GM12878 (cell line): ENCODE measurements around the gene ARHGDIA. TPM values are rescaled to one million over a fixed set of nuclear protein-coding genes. Genes with fewer than 3 reads are reported as not detected.

Source experiments
- ATAC-seq: fragments of 200-7000 bp; cut with Tn5 transposase; 3 replicates; pipeline ENCODE4 v1.9.1; 2020; ENCODE audit warnings: mild to moderate bottlenecking, moderate library complexity
- BruUV-seq: library from RNA; stranded (reverse); fragments of 400-500 nt; replicated peaks from 2 replicates; lab custom pipeline; 2021; lab: Mats Ljungman, UMichigan
- CTCF ChIA-PET: fragments of 300-600 bp; sonication (Branson Sonifier 250); formaldehyde crosslinking; extraction: SDS; loops from one replicate; lab custom pipeline; 2021; ENCODE audit warnings: inconsistent platforms; lab: Yijun Ruan, JAX
- POLR2A ChIA-PET: fragments of 350-600 bp; formaldehyde crosslinking; extraction: SDS; loops from one replicate; lab custom pipeline; 2021; ENCODE audit warnings: inconsistent platforms; lab: Charles Lee
- RAD21 ChIA-PET: fragments of 300-600 bp; sonication (Branson Sonifier 250); formaldehyde crosslinking; loops from one replicate; lab custom pipeline; 2023; ENCODE audit warnings: antibody characterized with exemption; ENCODE audit not compliant: unreplicated experiment; lab: Charles Lee
- SMC1A ChIA-PET: fragments of 300-600 bp; sonication (Branson Sonifier 250); formaldehyde crosslinking; loops from one replicate; lab custom pipeline; 2023; ENCODE audit not compliant: unreplicated experiment, uncharacterized antibody; lab: Charles Lee
- DNase-seq: peaks from one replicate; pipeline ENCODE4 v3.0.0-alpha.2; 2011; ENCODE audit warnings: low read depth, low spot score
- FAIRE-seq: peaks from 3 replicates; lab custom pipeline; 2011; peaks lifted over from hg19 to GRCh38; lab: Jason Lieb, UNC
- H2AFZ ChIP-seq: 2 replicates; pipeline ENCODE4 v1.6.0; 2011; ENCODE audit warnings: low read depth, low read length, control low read depth; ENCODE audit not compliant: control insufficient read depth
- H3K27ac ChIP-seq: 2 replicates; pipeline ENCODE4 v1.5.1; 2011; ENCODE audit warnings: control low read depth; ENCODE audit not compliant: control insufficient read depth, insufficient read depth
- H3K27me3 ChIP-seq, 2 experiments: replicated peaks in 1 of 2; 2 replicates each; pipeline versions ENCODE4 v1.6.0 to v1.6.1; 2011; ENCODE audit warnings: low read length in 1 of 2; ENCODE audit not compliant: control insufficient read depth in 2 of 2, insufficient read depth in 2 of 2
- H3K36me3 ChIP-seq, 2 experiments: 2 replicates each; pipeline ENCODE4 v1.5.1; 2011; ENCODE audit warnings: low read length in 1 of 2; ENCODE audit not compliant: control insufficient read depth in 2 of 2, insufficient read depth in 2 of 2
- H3K4me1 ChIP-seq: 2 replicates; pipeline ENCODE4 v1.6.1; 2011; ENCODE audit warnings: mild to moderate bottlenecking, low read length, moderate library complexity, mixed read lengths; ENCODE audit not compliant: control insufficient read depth, insufficient read depth
- H3K4me2 ChIP-seq: 2 replicates; pipeline ENCODE4 v1.6.0; 2011; ENCODE audit warnings: control low read depth; ENCODE audit not compliant: control insufficient read depth, insufficient read depth
- H3K4me3 ChIP-seq: fragments of 200-600 bp; sonication (generic); 2 replicates; pipeline ENCODE4 v1.5.1; 2016
- H3K79me2 ChIP-seq: 2 replicates; pipeline ENCODE4 v1.6.0; 2011; ENCODE audit warnings: low read length; ENCODE audit not compliant: control insufficient read depth, insufficient read depth
- H3K9ac ChIP-seq: 2 replicates; pipeline ENCODE4 v1.8.0; 2011; ENCODE audit warnings: low read length, control low read depth, mixed read lengths; ENCODE audit not compliant: control insufficient read depth, insufficient read depth
- H3K9me3 ChIP-seq: replicated peaks from 3 replicates; pipeline ENCODE4 v1.5.1; 2011; ENCODE audit warnings: mild to moderate bottlenecking, low read length; ENCODE audit not compliant: control insufficient read depth, insufficient read depth
- H4K20me1 ChIP-seq: 2 replicates; pipeline ENCODE4 v1.6.0; 2011; ENCODE audit not compliant: control insufficient read depth, insufficient read depth
- CREM ChIP-seq: IDR thresholded peaks from 2 replicates; pipeline ENCODE4 v1.6.1; 2014; ENCODE audit warnings: antibody characterized with exemption, low read depth
- MEF2B ChIP-seq: fragments of 450-650 bp; IDR thresholded peaks from 2 replicates; pipeline ENCODE4 v1.6.1; 2018; ENCODE audit warnings: mild to moderate bottlenecking, moderate library complexity; ENCODE audit not compliant: partially characterized antibody, poor library complexity, severe bottlenecking
- NFYB ChIP-seq: IDR thresholded peaks from 2 replicates; pipeline ENCODE4 v1.6.1; 2011; ENCODE audit warnings: low read depth, mild to moderate bottlenecking, low read length, improper control_type of control experiment, moderate library complexity; ENCODE audit not compliant: insufficient read depth
- PAX5 ChIP-seq: IDR thresholded peaks from 2 replicates; pipeline ENCODE4 v1.6.1; 2011; ENCODE audit warnings: low read depth, low read length, borderline replicate concordance
- POLR2A ChIP-seq: IDR thresholded peaks from 2 replicates; pipeline ENCODE4 v1.6.1; 2011; ENCODE audit warnings: low read depth, mild to moderate bottlenecking, low read length
- RAD51 ChIP-seq: fragments of 450-650 bp; IDR thresholded peaks from 2 replicates; pipeline ENCODE4 v1.6.1; 2016; ENCODE audit warnings: moderate library complexity, mild to moderate bottlenecking, inconsistent platforms
- SIN3A ChIP-seq: IDR thresholded peaks from 2 replicates; pipeline ENCODE4 v1.6.1; 2012; ENCODE audit warnings: low read depth, low read length, improper control_type of control experiment
- WGBS: methylation state at CpG from one replicate; pipeline ENCODE4 v1.1.6; 2016; ENCODE audit warnings: low lambda C conversion rate; ENCODE audit not compliant: insufficient replicate concordance, insufficient coverage; ENCODE audit errors: missing lambda C conversion rate; 5-methylcytosine and 5-hydroxymethylcytosine counted together
- in situ Hi-C: fragments of 300-500 bp; cut with MboI; formaldehyde crosslinking; loops from 9 replicates; pipeline ENCODE4 v1.14.3; 2018; ENCODE audit warnings: mixed read lengths
- intact Hi-C: fragments of 100-400 bp; cut with micrococcal nuclease; formaldehyde crosslinking; loops from one replicate; pipeline ENCODE4 v1.14.2; 2022; ENCODE audit not compliant: unreplicated experiment
- polyA plus RNA-seq, 11 experiments: library from polyadenylated mRNA; depleted of rRNA in 4 of 11; unstranded in 6 of 11; stranded (reverse) in 5 of 11; fragments of >200 nt; fragmentation: Nextera tagmentation in 4 of 11; fragmentation: Illumina TruSeq in 1 of 11; extraction: Ambion mirVana in 4 of 11; extraction: Trizol in 1 of 11; gene quantifications; 1 replicate in 1 of 11; 2 replicates in 10 of 11; pipeline versions ENCODE4 v1.2.1 to v1.2.3, GENCODE V29; 2011 to 2016; ENCODE audit warnings: inconsistent platforms in 2 of 11, missing spikeins in 2 of 11, low read depth in 1 of 11
- total RNA-seq, 4 experiments: library from RNA; depleted of rRNA in 3 of 4; stranded (reverse); fragments of >200 nt in 3 of 4; fragmentation: Illumina TruSeq in 1 of 4; extraction: Trizol in 1 of 4; gene quantifications; 2 replicates each; pipeline versions ENCODE4 v1.2.1 to v1.2.3, GENCODE V29; 2013 to 2021

ARHGDIA gene
- total and polyA plus RNA-seq, 10 of the 15 experiments (the other 5 are each of a cell fraction or from before 2014, with no cell fraction given): 17.9 to 552 (median 169) TPM

GRCh38 chr17:81852237-81852636, 18.9 kb downstream of the ARHGDIA start:
- no peak overlapping the region for H3K4me2 ChIP-seq
- intact Hi-C loops (no loop called here), in situ Hi-C loops (no loop called here)
- RAD21 ChIA-PET: no interaction called here
- no TSS peak for BruUV-seq
- H3K9ac ChIP-seq: no peak overlapping the region
- WGBS: 99% methylated on average over 12 of the region's 12 CpGs
- TF ChIP-seq PAX5: no peak
- TF ChIP-seq MEF2B: no peak
- no peak for TF ChIP-seq SIN3A
- TF ChIP-seq NFYB: no peak
- TF ChIP-seq POLR2A: peak; percentile 45
- no peak for TF ChIP-seq RAD51
- CTCF ChIA-PET: no interaction called here
- ATAC-seq: no peak
- H3K27ac ChIP-seq: no peak overlapping the region
- no peak overlapping the region for H2AFZ ChIP-seq
- no peak for FAIRE-seq
- H3K4me1 ChIP-seq: no peaks in the 10 kb centered on the region; the same call in 1 of the 2 replicates
- H4K20me1 ChIP-seq: no peaks in the 10 kb centered on the region
- H3K27me3 ChIP-seq: no peaks in the 10 kb centered on the region
- no peak overlapping the region for H3K4me3 ChIP-seq
- SMC1A ChIA-PET: no interaction called here
- POLR2A ChIA-PET: interaction anchor here (1.2 kb wide), 1 partner anchor 15 kb away, joined by 3 read pairs; no protein-coding TSS in a partner anchor
- no peaks in the 10 kb centered on the region for H3K9me3 ChIP-seq
- DNase-seq: no peak
- H3K36me3 ChIP-seq: peaks cover 29 to 31% of the 10 kb centered on the region in 2 experiments
- peaks cover 5% of the 10 kb centered on the region for H3K79me2 ChIP-seq

- ChIA-PET POLR2A (no interaction called here), RAD21 (no interaction called here), SMC1A (no interaction called here), CTCF (interaction anchor here (1.8 kb wide), 1 partner anchor 167 kb away, joined by 3 read pairs; no protein-coding TSS in a partner anchor)
- Histone ChIP-seq H3K9ac (no peak overlapping the region), H3K4me3 (no peak overlapping the region), H3K9me3 (no peaks in the 10 kb centered on the region), H3K4me1 (no peaks in the 10 kb centered on the region; the same call in 1 of the 2 replicates), H3K27me3 (no peaks in the 10 kb centered on the region), H3K27ac (no peak overlapping the region), H3K36me3 (peaks cover 35 to 37% of the 10 kb centered on the region in 2 experiments), H3K4me2 (no peak overlapping the region), H2AFZ (no peak overlapping the region), H3K79me2 (no peaks in the 10 kb centered on the region; the same call in none of the 2 replicates), H4K20me1 (no peaks in the 10 kb centered on the region)
- DNase-seq (no peak), ATAC-seq (no peak), FAIRE-seq (no peak)
- TF ChIP-seq CREM: no peak
- TF ChIP-seq POLR2A: peak; percentile 43; the same call in 1 of the 2 replicates
- no TSS peak for BruUV-seq
- in situ Hi-C loops (no loop called here), intact Hi-C loops (no loop called here)
- 99% methylated on average over 16 of the region's 16 CpGs for WGBS
Measured at GRCh38 chr17:81851423-81851822, 19.7 kb downstream of the ARHGDIA start.
